ENCODE measurements around the gene SETD1B. TPM values are rescaled to one million over a fixed set of nuclear protein-coding genes. Genes with fewer than 3 reads are reported as not detected.

SETD1B gene
- total RNA-seq, 6 experiments from 2014 or later, result 3.7 to 20.0 (median 9.3) TPM

DNA sequence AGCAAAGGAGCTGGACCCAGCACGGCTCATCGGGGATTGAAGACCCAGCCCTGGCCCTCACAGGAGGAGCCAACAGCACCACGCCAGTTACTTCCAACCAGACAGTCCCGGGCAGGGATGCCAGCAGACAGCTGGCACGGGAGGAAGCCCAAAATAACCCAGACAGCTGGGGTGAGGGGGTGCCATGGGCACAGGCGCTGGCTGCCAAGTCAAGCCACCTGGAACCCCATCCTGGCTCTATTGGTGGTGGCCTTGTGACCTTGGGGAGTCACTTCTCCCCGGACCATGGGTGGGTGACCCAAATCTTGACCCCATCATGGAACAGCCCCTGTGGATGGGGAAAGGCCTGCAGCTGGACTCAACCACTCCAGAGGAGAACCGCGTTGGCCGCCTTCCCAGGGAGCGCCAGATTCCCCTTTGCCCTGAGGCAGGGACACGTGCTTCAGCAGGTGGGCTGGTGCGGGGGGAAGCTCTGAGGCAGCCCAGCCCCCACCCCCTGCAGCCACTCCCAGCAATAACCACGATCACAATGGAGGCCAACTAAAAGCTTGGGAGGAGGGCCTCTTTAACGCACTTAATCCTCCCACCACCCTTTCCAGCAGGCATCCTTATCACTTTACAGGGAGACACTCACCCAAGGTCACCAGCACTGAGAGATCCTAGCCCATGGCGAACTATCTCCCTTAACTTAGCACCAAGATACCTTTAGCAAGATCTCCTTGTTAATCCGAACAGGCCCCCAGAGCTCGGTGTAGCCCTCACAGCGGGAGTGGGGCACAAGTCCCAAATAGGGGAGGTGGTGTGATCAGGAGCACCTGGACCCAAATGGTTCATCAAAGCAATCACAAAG lies 5.6 kb upstream of the SETD1B start:
- no peaks in the 10 kb centered on the region for H3K9me3 ChIP-seq
- TF ChIP-seq POLR2A (IDR thresholded peaks at IDR 0.05), result no peak
- TF ChIP-seq, protein P1, sequence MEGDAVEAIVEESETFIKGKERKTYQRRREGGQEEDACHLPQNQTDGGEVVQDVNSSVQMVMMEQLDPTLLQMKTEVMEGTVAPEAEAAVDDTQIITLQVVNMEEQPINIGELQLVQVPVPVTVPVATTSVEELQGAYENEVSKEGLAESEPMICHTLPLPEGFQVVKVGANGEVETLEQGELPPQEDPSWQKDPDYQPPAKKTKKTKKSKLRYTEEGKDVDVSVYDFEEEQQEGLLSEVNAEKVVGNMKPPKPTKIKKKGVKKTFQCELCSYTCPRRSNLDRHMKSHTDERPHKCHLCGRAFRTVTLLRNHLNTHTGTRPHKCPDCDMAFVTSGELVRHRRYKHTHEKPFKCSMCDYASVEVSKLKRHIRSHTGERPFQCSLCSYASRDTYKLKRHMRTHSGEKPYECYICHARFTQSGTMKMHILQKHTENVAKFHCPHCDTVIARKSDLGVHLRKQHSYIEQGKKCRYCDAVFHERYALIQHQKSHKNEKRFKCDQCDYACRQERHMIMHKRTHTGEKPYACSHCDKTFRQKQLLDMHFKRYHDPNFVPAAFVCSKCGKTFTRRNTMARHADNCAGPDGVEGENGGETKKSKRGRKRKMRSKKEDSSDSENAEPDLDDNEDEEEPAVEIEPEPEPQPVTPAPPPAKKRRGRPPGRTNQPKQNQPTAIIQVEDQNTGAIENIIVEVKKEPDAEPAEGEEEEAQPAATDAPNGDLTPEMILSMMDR (IDR thresholded peaks at IDR 0.05), result no peak
- H3K36me3 ChIP-seq, result peaks cover 0 to 4% (median 0%) of the 10 kb centered on the region in 4 donors
- intact Hi-C loops (cut with DNase I), result no loop called here
- H3K27me3 ChIP-seq, result no peaks in the 10 kb centered on the region
- H3K4me1 ChIP-seq, result peaks cover 0 to 56% (median 13%) of the 10 kb centered on the region in 4 donors
- peak; percentile 90 to 94 (median 94) for DNase-seq
- WGBS (ENCODE audit: insufficient coverage, low coverage, low lambda C conversion rate, missing lambda C conversion rate), result 42% methylated on average over 6 of the region's 19 CpGs
- peak overlapping the region; percentile 53 to 67 (median 65) for H3K4me3 ChIP-seq
- ATAC-seq, result peak; percentile 1 to 18 (median 2)
- peak overlapping the region; percentile 56 to 100 (median 100) for H3K27ac ChIP-seq

DNA sequence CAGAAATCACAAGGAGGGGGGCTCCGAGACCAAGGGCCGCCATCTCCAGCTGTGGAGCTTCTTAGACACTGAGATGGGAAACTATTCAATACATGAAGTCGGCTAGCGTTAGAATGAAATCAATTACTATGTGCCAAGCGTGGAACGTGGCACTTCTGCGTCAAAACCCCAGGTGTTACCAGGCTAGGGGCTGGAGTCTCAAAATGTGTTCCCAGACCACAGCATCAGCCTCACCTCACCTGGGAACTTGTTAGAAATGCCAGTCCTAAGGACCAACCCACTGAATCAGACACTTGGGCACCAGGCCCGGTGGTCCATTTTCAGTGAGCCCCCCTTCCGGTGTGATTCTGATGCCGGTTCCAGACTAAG lies 5.0 kb upstream of the SETD1B start:
- TF ChIP-seq, protein P1 (IDR thresholded peaks at IDR 0.05), result no peak
- no peak for TF ChIP-seq POLR2A (IDR thresholded peaks at IDR 0.05)
- WGBS (ENCODE audit: insufficient coverage, low coverage, low lambda C conversion rate, missing lambda C conversion rate), result 13% methylated on average over 5 of the region's 10 CpGs
- Histone ChIP-seq H3K36me3 (peaks cover 0 to 4% (median 0%) of the 10 kb centered on the region in 4 donors), H3K27me3 (no peaks in the 10 kb centered on the region), H3K27ac (peak overlapping the region; percentile 100), H3K4me3 (peak overlapping the region; percentile 53 to 67 (median 65)), H3K9me3 (no peaks in the 10 kb centered on the region), H3K4me1 (peaks cover 0 to 51% (median 12%) of the 10 kb centered on the region in 4 donors)
- DNase-seq, result no peak
- no peak for ATAC-seq
- intact Hi-C loops (cut with DNase I), result no loop called here

DNA sequence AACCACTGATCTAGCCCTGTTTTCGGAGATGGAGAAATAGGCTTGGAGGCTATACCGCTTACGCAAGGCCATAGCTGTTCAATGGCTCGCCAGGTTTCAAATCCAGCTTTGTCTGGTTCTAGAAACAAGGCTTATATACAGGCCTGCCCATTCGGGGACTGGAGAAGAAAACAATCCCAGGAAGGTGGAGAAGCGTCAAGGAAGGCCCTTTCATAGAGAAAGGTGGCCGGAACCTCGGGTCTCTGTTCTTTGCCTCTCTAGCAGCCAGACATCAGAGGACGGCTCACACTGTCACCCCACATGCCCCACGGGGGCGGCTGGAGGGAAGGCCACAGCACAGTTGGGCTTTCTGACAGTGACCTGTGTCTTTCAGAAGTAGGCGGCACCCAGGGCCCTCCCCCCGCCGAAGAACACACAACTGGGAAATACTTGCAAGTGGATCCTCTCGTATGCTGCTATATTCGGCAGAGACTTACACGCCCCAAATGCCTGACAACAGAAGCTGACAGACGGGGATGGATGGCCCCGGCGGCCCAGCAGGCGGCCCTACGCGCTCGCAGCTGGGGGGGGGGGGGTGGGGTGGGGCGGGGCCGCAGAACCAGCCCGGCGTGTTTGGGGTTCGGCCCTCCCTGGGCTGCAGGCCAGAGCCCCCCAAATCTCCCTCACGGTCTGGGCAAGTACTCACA lies 4.5 kb upstream of the SETD1B start:
- DNase-seq (peak; percentile 73 to 81 (median 78)), ATAC-seq (peak; percentile 1 to 2 (median 1))
- TF ChIP-seq, protein P1 (IDR thresholded peaks at IDR 0.05), result no peak
- peak; percentile 19 for TF ChIP-seq POLR2A (IDR thresholded peaks at IDR 0.05)
- H3K27ac ChIP-seq, result peak overlapping the region; percentile 100
- H3K4me1 ChIP-seq, result peaks cover 0 to 46% (median 11%) of the 10 kb centered on the region in 4 donors
- H3K4me3 ChIP-seq, result peak overlapping the region; percentile 53 to 67 (median 65)
- no peaks in the 10 kb centered on the region for H3K27me3 ChIP-seq
- WGBS (ENCODE audit: insufficient coverage, low coverage, low lambda C conversion rate, missing lambda C conversion rate), result 16% methylated on average over 8 of the region's 30 CpGs
- no peaks in the 10 kb centered on the region for H3K9me3 ChIP-seq
- intact Hi-C loops (cut with DNase I), result no loop called here
- peaks cover 0 to 4% (median 0%) of the 10 kb centered on the region in 4 donors for H3K36me3 ChIP-seq

DNA sequence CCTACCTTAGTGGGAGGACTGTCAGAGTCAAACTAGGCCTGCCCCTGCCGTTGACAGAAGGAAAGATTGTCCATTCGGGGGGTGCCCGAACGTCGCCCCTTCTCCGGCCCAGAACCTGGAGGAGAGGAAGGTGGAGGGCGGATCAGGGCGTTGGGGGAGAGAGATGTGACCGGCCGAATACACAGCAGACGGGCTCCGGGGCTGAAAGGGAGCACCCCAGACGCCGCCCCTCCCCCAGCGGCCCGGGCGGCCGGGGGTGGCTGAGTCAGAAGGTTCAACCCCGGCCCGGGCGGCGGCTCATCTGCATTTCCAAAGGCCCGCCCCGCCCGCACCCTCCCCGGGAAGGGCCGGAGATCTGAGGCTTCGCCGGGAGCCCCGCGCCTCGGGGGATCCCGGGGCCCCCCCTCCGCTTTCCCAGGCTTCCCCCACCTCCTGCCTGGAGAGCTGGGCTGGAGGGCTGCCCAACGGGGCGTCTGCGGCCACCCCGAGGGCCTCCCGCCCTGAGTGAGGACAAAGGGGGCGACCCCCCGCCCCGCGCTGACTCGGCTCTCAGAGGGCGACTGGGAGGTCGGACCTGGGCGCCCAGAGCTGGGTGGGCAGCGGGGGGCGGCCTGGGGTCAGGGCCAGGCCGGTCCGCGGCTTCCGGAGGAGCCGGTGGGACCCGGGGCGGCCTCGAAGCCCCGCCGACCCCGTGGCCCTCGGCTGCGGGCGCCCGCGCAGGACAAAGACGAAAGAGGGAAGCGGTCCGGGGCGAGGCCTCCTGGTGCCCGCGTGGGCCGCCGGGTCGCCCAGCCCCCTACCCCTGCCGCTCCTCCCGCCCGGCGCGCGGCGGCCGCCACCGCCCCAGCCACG lies 3.7 kb upstream of the SETD1B start:
- H3K27ac ChIP-seq, result peak overlapping the region; percentile 100
- DNase-seq (peak; percentile 93 to 94 (median 94)), ATAC-seq (peak; percentile 42 to 55 (median 44))
- no peaks in the 10 kb centered on the region for H3K27me3 ChIP-seq
- no peaks in the 10 kb centered on the region for H3K9me3 ChIP-seq
- WGBS (ENCODE audit: insufficient coverage, low coverage, low lambda C conversion rate, missing lambda C conversion rate), result no CpG with 5 or more reads among the region's 84 CpGs
- peaks cover 0 to 38% (median 8%) of the 10 kb centered on the region in 4 donors for H3K4me1 ChIP-seq
- TF ChIP-seq POLR2A (IDR thresholded peaks at IDR 0.05), result peak; percentile 55
- TF ChIP-seq, protein P1 (IDR thresholded peaks at IDR 0.05), result no peak
- intact Hi-C loops (cut with DNase I), result loop anchor here in 1 of 2 donors (10.0 kb wide), 1 partner anchor 85 kb away; the partner anchor contains the start of gene PSMD9
- peaks cover 0 to 4% (median 0%) of the 10 kb centered on the region in 4 donors for H3K36me3 ChIP-seq
- peak overlapping the region; percentile 53 to 67 (median 65) for H3K4me3 ChIP-seq
